Fibroblast of lung (primary cell): Measurements from ENCODE around the gene WDR33. TPM values are rescaled to one million over a fixed set of nuclear protein-coding genes. Genes with fewer than 3 reads are reported as not detected.

Experiments used
- DNase-seq, 2 donors: peaks; one replicate each; pipeline versions ENCODE4 v3.0.0 to v3.0.0-alpha.2; 2010; ENCODE audit warnings: low read depth in 2 of 2
- H2AFZ ChIP-seq: 2 replicates; pipeline ENCODE4 v1.5.1; 2012; ENCODE audit warnings: low read length, control low read depth, inconsistent platforms
- H3K27ac ChIP-seq: 2 replicates; pipeline ENCODE4 v1.5.1; 2011; ENCODE audit warnings: low read length, control low read depth; ENCODE audit not compliant: insufficient read depth
- H3K27me3 ChIP-seq: 2 replicates; pipeline ENCODE4 v1.5.1; 2011; ENCODE audit warnings: mild to moderate bottlenecking, low read length; ENCODE audit not compliant: control insufficient read depth, insufficient read depth
- H3K36me3 ChIP-seq: 2 replicates; pipeline ENCODE4 v1.5.1; 2011; ENCODE audit warnings: low read length; ENCODE audit not compliant: control insufficient read depth, insufficient read depth
- H3K4me1 ChIP-seq: 2 replicates; pipeline ENCODE4 v1.5.1; 2011; ENCODE audit warnings: low read length; ENCODE audit not compliant: control insufficient read depth, insufficient read depth; ENCODE audit errors: extremely low read depth
- H3K4me2 ChIP-seq: 2 replicates; pipeline ENCODE4 v1.5.1; 2011; ENCODE audit warnings: low read length, control low read depth; ENCODE audit not compliant: insufficient read depth; ENCODE audit errors: extremely low read depth
- H3K4me3 ChIP-seq, 4 experiments: fragments of 200-600 bp in 1 of 4; sonication (generic) in 1 of 4; replicated peaks in 1 of 4; 2 replicates each; pipeline ENCODE4 v1.5.1; 2011 to 2016; ENCODE audit warnings: low read length in 4 of 4, low read depth in 3 of 4, mild to moderate bottlenecking in 3 of 4, control low read depth in 2 of 4, inconsistent platforms in 1 of 4, mixed read lengths in 1 of 4; ENCODE audit not compliant: insufficient read depth in 1 of 4; ENCODE audit errors: control extremely low read depth in 1 of 4
- H3K79me2 ChIP-seq: 2 replicates; pipeline ENCODE4 v1.5.1; 2012; ENCODE audit warnings: mild to moderate bottlenecking, low read length, inconsistent platforms; ENCODE audit not compliant: control insufficient read depth, insufficient read depth
- H3K9ac ChIP-seq: 2 replicates; pipeline ENCODE4 v1.5.1; 2011; ENCODE audit warnings: mild to moderate bottlenecking, low read length, control low read depth; ENCODE audit not compliant: insufficient read depth
- H3K9me3 ChIP-seq: 2 replicates; pipeline ENCODE4 v1.5.1; 2012; ENCODE audit warnings: low read depth, low read length; ENCODE audit not compliant: control insufficient read depth, insufficient read depth
- H4K20me1 ChIP-seq: 2 replicates; pipeline ENCODE4 v1.5.1; 2011; ENCODE audit warnings: low read length; ENCODE audit not compliant: control insufficient read depth, insufficient read depth; ENCODE audit errors: extremely low read depth
- CTCF ChIP-seq, 2 donors: IDR thresholded peaks in 1 of 2; conservative IDR thresholded peaks in 1 of 2; 1 replicate in 1 of 2; 2 replicates in 1 of 2; pipeline ENCODE4 v1.5.1; 2011 to 2012; ENCODE audit warnings: low read length in 2 of 2, control low read depth in 1 of 2, inconsistent platforms in 1 of 2, low read depth in 1 of 2, mild to moderate bottlenecking in 1 of 2
- EZH2 ChIP-seq: IDR thresholded peaks from 2 replicates; pipeline ENCODE4 v1.5.1; 2012; ENCODE audit warnings: low read length, control low read depth, mild to moderate bottlenecking; ENCODE audit errors: missing control alignments
- polyA plus RNA-seq, 2 donors: library from polyadenylated mRNA; depleted of rRNA in 1 of 2; stranded (reverse) in 1 of 2; unstranded in 1 of 2; fragments of >200 nt; gene quantifications; 2 replicates each; pipeline ENCODE4 v1.2.1, GENCODE V29; 2011 to 2012; ENCODE audit warnings: missing spikeins in 1 of 2
- total RNA-seq: library from RNA; depleted of rRNA; stranded (reverse); fragments of >200 nt; gene quantifications from 2 replicates; pipeline ENCODE4 v1.2.1, GENCODE V29; 2014

The WDR33 gene
- total and polyA plus RNA-seq, 2 donors (not counting 1 experiment from before 2014, with no cell fraction given): 27.2 to 28.6 TPM

GRCh38 chr2:127678531-127678930 is 132.4 kb downstream of the WDR33 start:
- no peaks in the 10 kb centered on the region for H3K9me3 ChIP-seq
- no peak for TF ChIP-seq EZH2
- TF ChIP-seq CTCF (conservative IDR thresholded peaks at IDR 0.05 in 1 of 2, IDR thresholded peaks at IDR 0.05 in 1 of 2; ENCODE audit: low read depth in 1 of 2, low read length in 2 of 2): no peak
- H3K27me3 ChIP-seq: peaks cover 18% of the 10 kb centered on the region
- no peaks in the 10 kb centered on the region for H4K20me1 ChIP-seq
- H3K4me2 ChIP-seq: no peak overlapping the region
- no peaks in the 10 kb centered on the region for H3K79me2 ChIP-seq
- H3K9ac ChIP-seq: no peak overlapping the region
- DNase-seq: no peak
- no peak overlapping the region for H2AFZ ChIP-seq
- H3K4me3 ChIP-seq: no peak overlapping the region
- no peak overlapping the region for H3K27ac ChIP-seq
- H3K4me1 ChIP-seq: peaks cover 6% of the 10 kb centered on the region
- H3K36me3 ChIP-seq: no peaks in the 10 kb centered on the region

DNA sequence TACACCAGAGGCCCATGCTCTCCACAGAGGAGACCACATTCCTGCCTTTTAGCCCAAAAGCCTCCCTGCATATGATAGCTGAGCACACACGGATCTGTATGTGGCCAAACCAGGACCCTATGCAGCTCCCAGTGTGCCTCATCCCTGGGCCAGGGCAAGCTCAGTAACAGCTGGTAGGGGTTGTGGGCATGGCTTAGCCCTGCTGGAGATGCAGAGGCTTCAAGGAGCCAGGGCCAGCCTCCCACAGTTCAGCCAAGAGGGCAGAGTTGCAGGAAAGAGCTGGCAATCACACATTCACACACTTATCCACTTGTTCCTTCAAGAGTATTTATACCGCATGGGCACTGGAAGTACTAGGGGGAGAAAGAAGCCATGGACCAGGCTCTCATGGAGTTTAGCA is 134.1 kb downstream of the WDR33 start:
- Histone ChIP-seq H3K9me3 (no peaks in the 10 kb centered on the region), H4K20me1 (no peaks in the 10 kb centered on the region), H3K36me3 (no peaks in the 10 kb centered on the region), H3K4me3 (no peak overlapping the region), H2AFZ (no peak overlapping the region), H3K4me1 (peaks cover 6% of the 10 kb centered on the region), H3K9ac (no peak overlapping the region), H3K79me2 (no peaks in the 10 kb centered on the region), H3K27ac (no peak overlapping the region), H3K4me2 (no peak overlapping the region), H3K27me3 (peaks cover 18% of the 10 kb centered on the region)
- TF ChIP-seq EZH2 (no peak), CTCF (conservative IDR thresholded peaks at IDR 0.05 in 1 of 2, IDR thresholded peaks at IDR 0.05 in 1 of 2; ENCODE audit: low read depth in 1 of 2, low read length in 2 of 2) (no peak)
- no peak for DNase-seq

- TF ChIP-seq CTCF (conservative IDR thresholded peaks at IDR 0.05 in 1 of 2, IDR thresholded peaks at IDR 0.05 in 1 of 2; ENCODE audit: low read depth in 1 of 2, low read length in 2 of 2) (no peak), EZH2 (no peak)
- Histone ChIP-seq H3K4me3 (peak within 1 kb of the TSS; percentile 8 to 62 (median 41)), H3K79me2 (no peaks in the 10 kb centered on the region), H2AFZ (no peak within 1 kb of the TSS), H3K4me2 (peak within 1 kb of the TSS; percentile 67), H4K20me1 (no peaks in the 10 kb centered on the region), H3K9ac (peak within 1 kb of the TSS; percentile 62), H3K36me3 (no peaks in the 10 kb centered on the region), H3K4me1 (no peaks in the 10 kb centered on the region), H3K27ac (no peak within 1 kb of the TSS), H3K9me3 (no peaks in the 10 kb centered on the region), H3K27me3 (peaks cover 18% of the 10 kb centered on the region)
- peak in 1 of 2 donors; percentile 41 for DNase-seq
Observed at GRCh38 chr2:127675331-127676261, 135.4 kb downstream of the WDR33 start, which contains the start of gene LIMS2. Gene LIMS2, minus strand, starts transcription at chr2:127675530. Its CDS starts 506 bp downstream, at chr2:127675024.
